Karpas-422 (cell line): Measurements from ENCODE around the gene REST. TPM values are rescaled to one million over a fixed set of nuclear protein-coding genes. Genes with fewer than 3 reads are reported as not detected.

ENCODE experiments used
- DNase-seq: peaks from one replicate; pipeline ENCODE4 v3.0.0-alpha.2; 2015
- H2AFZ ChIP-seq: fragments of 200-600 bp; sonication (generic); 2 replicates; pipeline ENCODE4 v1.6.1; 2014; ENCODE audit warnings: antibody characterized with exemption, low read length, mixed read lengths
- H3K27ac ChIP-seq: fragments of 200-600 bp; sonication (generic); 2 replicates; pipeline ENCODE4 v1.5.1; 2014; ENCODE audit warnings: mild to moderate bottlenecking, low read length, moderate library complexity
- H3K27me3 ChIP-seq: fragments of 200-600 bp; sonication (generic); 2 replicates; pipeline ENCODE4 v1.6.1; 2014; ENCODE audit warnings: low read length, mixed read lengths
- H3K36me3 ChIP-seq: fragments of 200-600 bp; sonication (generic); 2 replicates; pipeline ENCODE4 v1.6.1; 2014; ENCODE audit warnings: low read length, mixed read lengths; ENCODE audit not compliant: insufficient read depth
- H3K4me1 ChIP-seq: fragments of 200-600 bp; sonication (generic); 2 replicates; pipeline ENCODE4 v1.6.1; 2014; ENCODE audit warnings: mild to moderate bottlenecking, low read length, mixed read lengths
- H3K4me2 ChIP-seq: fragments of 200-600 bp; sonication (generic); 2 replicates; pipeline ENCODE4 v1.6.1; 2014; ENCODE audit warnings: low read length, low read depth, mild to moderate bottlenecking; ENCODE audit not compliant: poor library complexity, severe bottlenecking
- H3K4me3 ChIP-seq: fragments of 200-600 bp; sonication (generic); 2 replicates; pipeline ENCODE4 v1.5.1; 2014; ENCODE audit warnings: mild to moderate bottlenecking, antibody characterized with exemption, low read length, mixed read lengths
- H3K79me2 ChIP-seq: fragments of 200-600 bp; sonication (generic); 2 replicates; pipeline ENCODE4 v1.6.1; 2014; ENCODE audit warnings: mild to moderate bottlenecking, low read length, mixed read lengths
- H3K9ac ChIP-seq: fragments of 200-600 bp; sonication (generic); 2 replicates; pipeline ENCODE4 v1.6.0; 2014; ENCODE audit warnings: low read length
- H3K9me2 ChIP-seq: fragments of 200-600 bp; sonication (generic), shearing (Covaris generic); replicated peaks from 2 replicates; pipeline ENCODE4 v1.6.0; 2014; ENCODE audit warnings: mild to moderate bottlenecking, low read length, moderate library complexity; ENCODE audit not compliant: insufficient read depth
- H3K9me3 ChIP-seq: fragments of 300-700, 200-600 bp; sonication (generic); 2 replicates; pipeline ENCODE4 v1.6.1; 2014; ENCODE audit warnings: low read length, mixed read lengths
- H4K20me1 ChIP-seq: fragments of 200-600 bp; sonication (generic); 2 replicates; pipeline ENCODE4 v1.6.1; 2014; ENCODE audit warnings: mild to moderate bottlenecking, antibody characterized with exemption, low read length, low read depth; ENCODE audit not compliant: insufficient read depth
- total RNA-seq: library from RNA; depleted of rRNA; stranded (reverse); fragments of >200 nt; shearing (Covaris generic); gene quantifications from 2 replicates; pipeline ENCODE4 v1.2.3, GENCODE V29; 2014; ENCODE audit warnings: low replicate concordance

The REST gene
- total RNA-seq, 1 experiment from 2014 or later, result 52.0 TPM

DNA sequence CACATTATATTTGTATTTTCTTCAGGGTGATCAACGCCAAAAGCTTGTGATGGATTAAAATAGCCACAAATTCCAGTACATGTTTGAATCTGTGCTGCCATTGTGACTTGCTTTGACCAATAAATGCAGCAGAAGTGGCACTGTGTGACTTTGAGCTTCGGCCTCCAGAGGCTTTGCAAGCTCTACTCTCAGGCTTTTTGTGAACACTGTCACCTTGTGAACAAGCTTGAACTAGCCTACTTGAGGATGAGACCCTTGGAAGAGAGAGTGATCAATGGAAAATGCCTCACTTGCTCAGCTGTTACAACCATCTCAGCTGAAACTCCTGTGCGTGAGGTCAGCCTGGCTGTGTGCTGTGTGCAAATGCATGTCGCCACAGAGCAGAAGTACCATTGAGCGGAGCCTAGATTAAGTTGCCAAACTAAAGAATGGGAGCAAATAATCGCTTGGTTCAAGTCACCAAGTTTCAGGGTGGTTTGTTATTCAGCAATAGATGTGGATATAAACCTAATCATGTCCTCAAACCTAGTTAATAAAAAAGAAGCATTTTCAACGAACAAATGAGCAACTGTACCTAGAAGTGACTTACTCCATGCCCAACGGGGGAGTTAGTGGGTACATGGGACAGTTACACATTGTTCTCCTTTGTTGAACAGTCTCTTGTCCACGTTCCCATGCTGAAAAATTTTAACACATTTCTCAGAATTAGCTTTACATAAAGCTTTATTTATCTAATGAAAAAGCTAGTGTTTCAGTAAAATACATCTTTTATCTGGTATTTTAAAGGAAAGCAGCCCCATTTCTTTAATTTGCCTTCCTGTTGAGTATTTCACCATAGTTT lies 46.2 kb downstream of the REST start:
- no peak overlapping the region for H3K9ac ChIP-seq

DNA sequence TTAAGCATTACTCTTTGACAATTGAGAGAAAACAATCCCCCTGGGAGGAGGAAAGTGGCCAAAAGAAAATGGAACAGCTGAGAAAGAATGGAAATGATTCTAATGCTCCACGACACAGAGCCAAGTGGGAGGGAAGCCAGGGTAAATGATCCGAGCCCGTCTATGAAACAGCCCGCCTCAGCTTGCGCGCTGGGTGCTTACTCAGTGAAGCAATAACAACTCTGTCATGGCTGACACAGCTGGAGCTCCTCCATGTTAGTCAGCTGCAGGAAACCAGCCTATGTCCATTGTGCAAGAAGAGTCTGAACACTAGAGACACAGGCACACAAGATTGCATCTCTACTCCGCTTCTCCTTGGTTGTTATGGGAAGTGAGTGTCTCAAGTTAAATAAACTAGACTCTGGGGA lies 50.4 kb downstream of the REST start:
- Histone ChIP-seq H3K27me3 (no peaks in the 10 kb centered on the region), H3K9me2 (no peaks in the 10 kb centered on the region), H3K9ac (no peak overlapping the region), H3K4me3 (no peak overlapping the region), H3K4me1 (no peaks in the 10 kb centered on the region), H3K4me2 (no peak overlapping the region), H2AFZ (no peak overlapping the region), H3K27ac (no peak overlapping the region), H3K9me3 (no peaks in the 10 kb centered on the region), H3K36me3 (peaks cover under 1% of the 10 kb centered on the region; the same call in 1 of the 2 replicates), H3K79me2 (no peaks in the 10 kb centered on the region), H4K20me1 (no peaks in the 10 kb centered on the region)
- no peak for DNase-seq

More for the DNA sequence above, 46.2 kb downstream of the REST start:
- no peaks in the 10 kb centered on the region for H3K9me3 ChIP-seq
- no peaks in the 10 kb centered on the region for H4K20me1 ChIP-seq
- no peak overlapping the region for H3K4me2 ChIP-seq
- no peaks in the 10 kb centered on the region for H3K27me3 ChIP-seq
- no peaks in the 10 kb centered on the region for H3K36me3 ChIP-seq
- no peaks in the 10 kb centered on the region for H3K79me2 ChIP-seq
- no peaks in the 10 kb centered on the region for H3K4me1 ChIP-seq
- H3K27ac ChIP-seq, result no peak overlapping the region
- no peak for DNase-seq
- H2AFZ ChIP-seq, result no peak overlapping the region
- no peak overlapping the region for H3K4me3 ChIP-seq
- no peaks in the 10 kb centered on the region for H3K9me2 ChIP-seq

DNA sequence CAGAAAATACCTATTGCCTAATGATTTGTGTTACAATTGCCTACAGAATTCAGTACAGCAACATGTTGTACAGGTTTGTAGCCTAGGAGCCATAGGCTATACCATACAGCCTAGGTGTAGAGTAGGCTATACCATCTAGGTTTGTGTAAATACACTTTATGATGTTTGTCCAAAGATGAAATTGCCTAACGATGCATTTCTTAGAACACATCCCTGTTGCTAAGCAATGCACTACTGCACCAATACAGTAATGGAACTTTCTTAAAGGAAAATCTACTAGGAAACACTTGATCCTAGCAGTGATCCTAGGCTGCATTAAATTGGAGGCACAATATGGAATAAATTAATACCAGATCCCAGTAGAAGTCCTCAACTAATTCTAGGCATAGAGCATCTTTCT lies 51.4 kb downstream of the REST start:
- no peaks in the 10 kb centered on the region for H3K79me2 ChIP-seq
- H3K9me3 ChIP-seq, result no peaks in the 10 kb centered on the region
- H3K4me3 ChIP-seq, result no peak overlapping the region
- H3K9ac ChIP-seq, result no peak overlapping the region
- no peaks in the 10 kb centered on the region for H3K9me2 ChIP-seq
- no peaks in the 10 kb centered on the region for H3K27me3 ChIP-seq
- H4K20me1 ChIP-seq, result no peaks in the 10 kb centered on the region
- peaks cover 4% of the 10 kb centered on the region; the same call in 1 of the 2 replicates for H3K36me3 ChIP-seq
- no peak for DNase-seq
- no peak overlapping the region for H2AFZ ChIP-seq
- H3K27ac ChIP-seq, result no peak overlapping the region
- H3K4me1 ChIP-seq, result no peaks in the 10 kb centered on the region
- H3K4me2 ChIP-seq, result no peak overlapping the region

DNA sequence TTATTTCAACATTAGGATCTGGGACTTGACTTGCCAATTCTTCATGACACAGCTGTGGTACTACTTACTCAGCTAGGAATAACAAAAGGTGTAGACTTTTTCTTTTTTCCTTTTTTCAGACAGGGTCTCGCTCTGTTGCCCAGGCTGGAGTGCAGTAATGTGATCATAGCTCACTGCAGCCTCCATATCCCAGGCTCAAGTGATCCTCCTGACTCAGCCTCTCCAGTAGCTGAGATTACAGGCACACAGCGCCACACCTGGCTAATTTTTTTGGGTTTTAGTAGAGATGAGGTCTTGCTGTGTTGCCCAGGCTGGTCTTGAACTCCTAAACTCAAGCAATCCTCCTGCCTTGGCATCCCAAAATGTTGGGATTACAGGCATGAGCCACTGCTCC lies 53.4 kb downstream of the REST start:
- Histone ChIP-seq H3K4me1 (no peaks in the 10 kb centered on the region), H3K36me3 (peaks cover 17% of the 10 kb centered on the region; the same call in 1 of the 2 replicates), H3K4me3 (no peak overlapping the region), H3K9me2 (no peaks in the 10 kb centered on the region), H3K27me3 (no peaks in the 10 kb centered on the region), H3K79me2 (no peaks in the 10 kb centered on the region), H3K9me3 (no peaks in the 10 kb centered on the region), H3K9ac (no peak overlapping the region), H4K20me1 (0 out of 2 replicates have a peak, but pooled peaks cover 3% of the 10 kb centered on the region), H3K27ac (peak overlapping the region; percentile 9; the same call in 1 of the 2 replicates), H2AFZ (no peak overlapping the region), H3K4me2 (no peak overlapping the region)
- no peak for DNase-seq

DNA sequence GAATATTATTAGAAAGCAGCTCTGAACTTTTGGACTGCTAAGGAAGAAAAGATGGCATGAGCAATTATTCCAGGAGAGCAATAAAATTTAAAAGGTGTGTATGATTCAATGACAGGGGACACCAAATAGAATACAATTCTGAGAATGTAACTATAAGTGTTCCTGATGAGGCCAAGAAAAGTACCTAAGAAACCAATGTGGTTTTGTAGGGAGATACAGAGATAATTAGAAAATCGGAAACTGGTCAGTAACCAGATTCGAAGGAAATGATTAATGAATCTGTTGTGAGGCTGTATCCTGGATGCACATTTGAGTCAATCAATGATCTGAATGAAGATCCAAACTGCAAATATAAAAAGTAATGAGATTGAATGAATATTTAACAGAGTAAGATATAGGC lies 63.7 kb downstream of the REST start:
- Histone ChIP-seq H3K9me3 (peaks cover 7% of the 10 kb centered on the region), H3K27me3 (no peaks in the 10 kb centered on the region), H3K4me3 (no peak overlapping the region), H4K20me1 (peaks cover 7% of the 10 kb centered on the region; the same call in 1 of the 2 replicates), H3K9ac (no peak overlapping the region), H3K9me2 (no peaks in the 10 kb centered on the region), H2AFZ (no peak overlapping the region), H3K79me2 (peaks cover 54% of the 10 kb centered on the region), H3K27ac (no peak overlapping the region), H3K4me2 (no peak overlapping the region), H3K4me1 (peaks cover 12% of the 10 kb centered on the region), H3K36me3 (peaks cover 60% of the 10 kb centered on the region)
- no peak for DNase-seq

DNA sequence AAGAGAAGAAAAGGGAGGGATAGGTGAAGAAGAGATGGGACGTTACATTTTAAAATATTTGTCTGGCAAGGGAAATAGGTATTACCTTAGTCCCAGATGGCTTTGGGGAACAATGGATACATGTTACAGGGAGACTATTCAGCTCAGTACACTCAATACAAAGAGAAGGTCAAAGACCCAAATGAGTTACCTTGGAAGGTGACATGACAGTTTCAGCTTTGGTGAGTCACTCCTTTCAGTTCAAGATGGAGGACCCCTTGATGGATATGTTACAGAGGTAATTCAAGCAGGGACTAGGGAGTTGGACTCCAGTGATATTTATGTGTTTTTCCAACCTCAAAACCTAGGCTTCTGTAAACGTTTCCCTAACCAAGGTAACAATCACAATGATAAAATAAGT lies 64.7 kb downstream of the REST start:
- Histone ChIP-seq H3K36me3 (peaks cover 51% of the 10 kb centered on the region), H4K20me1 (peaks cover 14% of the 10 kb centered on the region; the same call in 1 of the 2 replicates), H3K4me1 (peaks cover 12% of the 10 kb centered on the region), H3K4me3 (no peak overlapping the region), H3K9me3 (peaks cover 7% of the 10 kb centered on the region), H3K9ac (no peak overlapping the region), H3K4me2 (no peak overlapping the region), H3K27me3 (no peaks in the 10 kb centered on the region), H3K27ac (no peak overlapping the region), H3K79me2 (peaks cover 64% of the 10 kb centered on the region), H2AFZ (no peak overlapping the region), H3K9me2 (no peaks in the 10 kb centered on the region)
- DNase-seq, result no peak

DNA sequence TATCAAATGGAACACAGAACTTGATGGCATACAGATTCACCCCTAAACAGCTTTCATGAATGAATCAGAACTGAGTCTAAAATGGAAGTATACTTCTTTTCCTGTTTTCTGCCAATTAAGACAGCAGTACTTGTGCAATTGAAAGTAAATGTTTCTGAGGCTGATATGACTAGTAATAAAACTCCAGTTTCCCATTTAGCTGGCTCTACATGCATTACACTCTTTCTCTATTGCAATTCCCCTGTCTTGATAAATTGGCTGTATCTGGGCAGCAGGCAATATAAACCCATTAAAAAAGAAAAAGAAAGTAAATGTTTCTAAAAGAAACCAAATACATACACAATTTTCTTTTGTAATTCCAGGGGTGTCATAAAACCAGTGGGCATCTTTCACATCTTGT lies 65.1 kb downstream of the REST start:
- Histone ChIP-seq H3K27ac (no peak overlapping the region), H3K4me3 (no peak overlapping the region), H3K4me2 (no peak overlapping the region), H3K4me1 (peaks cover 12% of the 10 kb centered on the region), H3K9me3 (peaks cover 7% of the 10 kb centered on the region), H4K20me1 (peaks cover 14% of the 10 kb centered on the region; the same call in 1 of the 2 replicates), H3K36me3 (peaks cover 47% of the 10 kb centered on the region), H2AFZ (no peak overlapping the region), H3K9me2 (no peaks in the 10 kb centered on the region), H3K27me3 (no peaks in the 10 kb centered on the region), H3K9ac (no peak overlapping the region), H3K79me2 (peaks cover 64% of the 10 kb centered on the region)
- no peak for DNase-seq

DNA sequence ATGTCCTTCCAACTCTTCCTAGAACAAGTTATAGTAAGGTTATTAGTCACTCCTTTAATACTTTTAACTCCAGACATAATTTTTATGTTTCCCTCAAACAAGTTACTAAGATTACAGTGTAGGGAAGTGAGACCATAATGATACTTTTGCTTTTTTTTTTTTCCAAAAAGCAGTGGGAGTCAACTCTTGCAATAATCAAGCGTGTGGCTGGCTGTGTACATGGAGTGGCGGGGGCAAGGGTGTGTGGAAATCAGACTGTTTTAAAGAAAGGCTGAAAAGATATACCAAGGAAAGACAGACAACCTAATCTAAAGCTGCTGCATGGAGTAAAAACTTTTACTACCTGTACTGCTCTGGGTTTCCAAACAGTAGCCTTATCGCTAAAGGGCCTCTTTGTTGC lies 65.6 kb downstream of the REST start:
- Histone ChIP-seq H3K27ac (no peak overlapping the region), H3K9me2 (no peaks in the 10 kb centered on the region), H4K20me1 (peaks cover 14% of the 10 kb centered on the region; the same call in 1 of the 2 replicates), H3K4me3 (no peak overlapping the region), H3K9ac (no peak overlapping the region), H3K27me3 (no peaks in the 10 kb centered on the region), H3K79me2 (peaks cover 64% of the 10 kb centered on the region), H3K4me2 (no peak overlapping the region), H3K4me1 (peaks cover 12% of the 10 kb centered on the region), H3K9me3 (peaks cover 7% of the 10 kb centered on the region), H3K36me3 (peaks cover 47% of the 10 kb centered on the region), H2AFZ (no peak overlapping the region)
- DNase-seq, result no peak
